Prostate gland (tissue), 2 donors: Measurements from ENCODE around the gene HIGD2B. TPM values are rescaled to one million over a fixed set of nuclear protein-coding genes. Genes with fewer than 3 reads are reported as not detected.
"Not testable (repeated sequence)": the region's sequence is repeated elsewhere in the genome, so short reads cannot be mapped to it uniquely, and the experiment has no call there.

Experiments
- DNase-seq: peaks from one replicate; pipeline ENCODE4 v3.0.0-alpha.2; 2019; ENCODE audit warnings: low spot score
- H3K27ac ChIP-seq, 2 donors: fragments of 200-600 bp; sonication (generic); 2 replicates each; pipeline ENCODE4 v1.5.1; 2017 to 2019
- H3K27me3 ChIP-seq: fragments of 200-600 bp; sonication (generic); replicated peaks from 2 replicates; pipeline ENCODE4 v1.5.1; 2019; ENCODE audit not compliant: insufficient read depth
- H3K36me3 ChIP-seq, 2 donors: fragments of 200-600 bp; sonication (generic); 1 replicate in 1 of 2; 2 replicates in 1 of 2; pipeline versions ENCODE4 v1.5.1 to v1.8.1; 2017 to 2019
- H3K4me1 ChIP-seq: fragments of 200-600 bp; sonication (generic); replicated peaks from 2 replicates; pipeline ENCODE4 v1.5.1; 2019
- H3K4me3 ChIP-seq, 2 donors: fragments of 200-600 bp; sonication (generic); 2 replicates each; pipeline ENCODE4 v1.5.1; 2017 to 2019
- H3K9me3 ChIP-seq: fragments of 200-600 bp; sonication (generic); 2 replicates; pipeline ENCODE4 v1.5.1; 2017
- POLR2AphosphoS5 ChIP-seq: sonication (generic); formaldehyde crosslinking; IDR thresholded peaks from one replicate; pipeline ENCODE4 v1.6.1; 2017; ENCODE audit warnings: antibody characterized with exemption
- WGBS: methylation state at CpG from one replicate; pipeline ENCODE4 v1.1.5; 2018; 5-methylcytosine and 5-hydroxymethylcytosine counted together
- intact Hi-C: fragments of 100-400 bp; cut with DNase I; formaldehyde crosslinking; loops from one replicate; pipeline ENCODE4 v1.14.2; 2022
- small RNA-seq, 2 donors: library from RNA; depleted of rRNA; stranded (forward); fragments of <200 nt; gene quantifications; one replicate each; pipeline ENCODE3, GENCODE V24; 2016
- total RNA-seq, 2 donors: library from RNA; depleted of rRNA; stranded (reverse); fragments of >200 nt; gene quantifications; one replicate each; pipeline ENCODE4 v1.1.0, GENCODE V29; 2016

HIGD2B gene
- total RNA-seq, 2 donors from 2014 or later, result 0.51 TPM; not detected in 1

GRCh38 chr15:72654397-72654796, 31.6 kb downstream of the HIGD2B start, which contains the start of gene GOLGA6B:
Gene GOLGA6B, plus strand, starts transcription at chr15:72654697. Its CDS starts 41 bp downstream, at chr15:72654738.
- H3K27me3 ChIP-seq, H3K36me3 ChIP-seq, intact Hi-C loops, H3K9me3 ChIP-seq, H3K27ac ChIP-seq, H3K4me3 ChIP-seq, DNase-seq, H3K4me1 ChIP-seq: not testable (repeated sequence)
- no CpG with 5 or more reads among the region's 7 CpGs for WGBS

DNA sequence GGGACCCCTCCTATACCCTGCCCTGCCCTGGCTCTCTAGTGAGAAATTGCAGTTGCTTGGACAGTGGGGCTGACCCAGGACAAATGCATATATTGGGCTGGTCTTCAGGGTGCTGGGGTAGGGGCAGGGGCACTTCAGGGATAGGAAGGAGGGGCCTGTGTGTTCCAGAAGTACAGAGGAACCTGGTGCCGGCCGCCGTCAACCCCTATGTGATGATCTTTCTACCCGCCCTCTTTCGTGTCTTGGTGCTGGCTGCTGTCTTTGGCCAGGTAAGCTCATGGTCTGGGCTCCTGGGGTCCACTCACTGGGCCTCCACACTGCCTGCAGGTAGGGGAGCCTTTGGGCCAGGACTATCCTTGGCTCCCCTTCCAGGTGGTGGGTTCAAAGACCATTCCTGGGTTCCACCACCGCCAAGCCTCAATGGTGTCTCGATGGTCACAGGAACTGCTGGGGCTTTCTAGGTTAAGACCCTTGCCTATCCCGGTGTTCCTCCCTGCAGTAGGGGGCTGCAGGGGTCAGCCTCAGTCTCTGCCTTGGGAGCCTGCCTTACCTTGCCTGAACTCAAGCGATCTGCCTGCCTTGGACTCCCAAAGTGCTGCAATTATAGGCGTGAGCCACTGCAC, 37.2 kb downstream of the HIGD2B start:
- H3K27ac ChIP-seq, H3K4me3 ChIP-seq, H3K27me3 ChIP-seq, H3K36me3 ChIP-seq, intact Hi-C loops, DNase-seq, H3K9me3 ChIP-seq, H3K4me1 ChIP-seq: not testable (repeated sequence)
- 83% methylated on average over 6 of the region's 10 CpGs for WGBS

DNA sequence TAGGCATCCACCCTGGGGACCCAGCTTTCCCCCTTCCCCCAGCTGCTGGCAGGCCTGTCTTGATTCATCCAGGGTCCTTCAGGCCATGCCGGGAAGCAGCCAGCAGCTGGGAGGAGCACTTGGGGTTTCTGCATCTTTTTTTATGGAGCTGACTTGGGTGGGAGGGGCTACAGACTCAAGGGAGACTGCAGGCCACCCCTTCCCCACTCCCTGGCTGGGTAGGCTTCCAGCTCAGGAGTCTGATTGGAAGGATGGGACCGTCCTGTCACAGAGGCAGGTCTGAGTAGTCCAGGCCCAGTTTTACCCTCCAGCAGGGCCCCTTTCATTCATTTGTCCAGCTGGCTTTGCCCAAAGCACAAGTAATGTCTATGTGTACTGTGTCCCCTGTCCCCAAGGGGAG, 43.7 kb downstream of the HIGD2B start:
- no CpG with 5 or more reads among the region's 2 CpGs for WGBS
- H3K4me1 ChIP-seq, intact Hi-C loops: not testable (repeated sequence)

GRCh38 chr15:72639759-72640483, 46.1 kb downstream of the HIGD2B start:
- H3K27ac ChIP-seq, H3K4me3 ChIP-seq, DNase-seq, H3K36me3 ChIP-seq, H3K4me1 ChIP-seq, intact Hi-C loops, H3K9me3 ChIP-seq, H3K27me3 ChIP-seq: not testable (repeated sequence)
- no CpG with 5 or more reads among the region's 26 CpGs for WGBS

More for the DNA sequence above, 43.7 kb downstream of the HIGD2B start:
- H3K36me3 ChIP-seq, H3K27me3 ChIP-seq, H3K27ac ChIP-seq, H3K4me3 ChIP-seq, DNase-seq, H3K9me3 ChIP-seq: not testable (repeated sequence)

- DNase-seq, result peak; percentile 74
- peak; percentile 27 for TF ChIP-seq POLR2AphosphoS5
- WGBS, result no CpG with 5 or more reads among the region's 43 CpGs
- H3K36me3 ChIP-seq, intact Hi-C loops, H3K27ac ChIP-seq, H3K9me3 ChIP-seq, H3K27me3 ChIP-seq, H3K4me1 ChIP-seq: not testable (repeated sequence)
- H3K4me3 ChIP-seq, result peak overlapping the region; percentile 15 to 25
Measured at GRCh38 chr15:72636519-72637282, 49.3 kb downstream of the HIGD2B start.

GRCh38 chr15:72629068-72629570, 56.9 kb downstream of the HIGD2B start:
- 83% methylated on average over 7 of the region's 7 CpGs for WGBS
- H3K27ac ChIP-seq, H3K9me3 ChIP-seq, H3K27me3 ChIP-seq, H3K4me3 ChIP-seq, H3K4me1 ChIP-seq, intact Hi-C loops, DNase-seq, H3K36me3 ChIP-seq: not testable (repeated sequence)

DNA sequence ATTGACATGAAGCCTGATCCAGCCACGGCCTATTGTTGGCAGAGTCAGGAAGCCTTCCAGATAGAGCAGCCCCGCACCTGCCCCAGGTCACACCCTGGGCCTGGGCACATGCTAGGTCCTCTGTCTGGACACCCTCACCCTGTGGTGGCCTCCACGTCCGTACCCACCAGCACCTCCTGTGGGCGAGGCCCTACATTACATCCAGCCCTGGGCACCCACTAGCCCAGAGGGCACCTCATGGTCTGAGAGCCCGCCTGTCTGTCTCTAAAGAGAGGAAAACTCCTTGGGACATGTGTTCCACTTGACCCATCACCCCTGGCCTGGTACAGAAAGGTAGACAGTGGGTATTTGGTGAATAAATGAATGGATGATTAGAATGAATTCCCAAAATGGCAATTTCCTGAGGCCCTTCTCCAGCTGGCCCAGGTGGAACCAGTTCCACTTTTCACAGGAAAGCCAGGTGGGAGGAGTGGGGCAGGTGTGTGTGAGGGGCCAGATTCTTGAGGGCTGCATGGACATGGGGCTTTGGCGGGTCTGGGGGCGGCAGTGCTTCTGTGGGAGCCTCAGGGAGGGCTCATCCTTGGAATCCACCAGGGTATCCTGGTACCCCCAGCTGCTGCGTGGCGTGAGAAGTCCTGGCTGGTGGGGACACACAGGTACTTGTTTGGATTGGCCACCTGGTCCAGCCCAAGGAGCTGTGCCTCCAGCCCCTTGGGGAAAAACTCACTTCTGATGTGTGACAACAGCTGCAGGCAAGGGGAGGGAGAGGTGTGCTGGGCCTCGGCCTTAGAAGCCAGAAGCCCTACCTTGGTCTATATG, 57.5 kb downstream of the HIGD2B start:
- H3K4me1 ChIP-seq, H3K9me3 ChIP-seq, H3K4me3 ChIP-seq, intact Hi-C loops, H3K36me3 ChIP-seq, H3K27me3 ChIP-seq, H3K27ac ChIP-seq, DNase-seq: not testable (repeated sequence)
- 91% methylated on average over 11 of the region's 11 CpGs for WGBS

DNA sequence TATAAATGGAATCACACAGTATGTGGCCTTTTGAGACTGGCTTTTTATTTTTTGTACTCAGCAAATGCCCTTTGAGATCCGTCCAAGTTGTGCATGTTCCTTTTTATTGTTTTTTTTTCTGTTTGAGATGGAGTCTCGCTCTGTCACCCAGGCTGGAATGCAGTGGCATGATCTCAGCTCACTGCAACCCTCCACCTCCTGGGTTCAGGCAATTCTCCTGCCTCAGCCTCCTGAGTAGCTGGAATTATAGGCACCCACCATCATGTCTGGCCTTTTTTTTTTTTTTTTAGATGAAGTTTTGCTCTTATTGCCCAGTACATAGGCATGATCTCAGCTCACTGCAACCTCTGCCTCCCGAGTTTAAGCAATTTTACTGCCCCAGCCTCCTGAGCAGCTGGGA, 59.8 kb downstream of the HIGD2B start:
- H3K27me3 ChIP-seq, H3K27ac ChIP-seq, H3K9me3 ChIP-seq, H3K4me3 ChIP-seq, DNase-seq, intact Hi-C loops, H3K36me3 ChIP-seq, H3K4me1 ChIP-seq: not testable (repeated sequence)
- peak; percentile 32 for TF ChIP-seq POLR2AphosphoS5
- WGBS, result 38% methylated on average over 3 of the region's 3 CpGs

Small RNAs within 50 kb of the gene (small RNA-seq; reads per million reads assigned to genes)
- 0 reads per million in 2 donors for gene RN7SL853P

Other genes with a start within 250 kb of the HIGD2B start
- gene ARIH1, start 211.9 kb downstream of the HIGD2B start, total RNA-seq, result 10 to 100 TPM; 35.7 to 38.7 TPM
- not detected for gene GOLGA6B, start 31.5 kb downstream of the HIGD2B start, total RNA-seq
- gene BBS4, start within 50 bp of the HIGD2B start, total RNA-seq, result 10 to 100 TPM; 26.7 to 63.8 TPM
- gene ADPGK, start 97.6 kb upstream of the HIGD2B start, total RNA-seq, result 100 to 1,000 TPM in 1 of 2 donors, 10 to 100 TPM in 1; 74.6 to 102 TPM